Dedifferentiated amniotic fluid mesenchymal stem cell (primary cell): ENCODE measurements around the gene RNF38.

Experiments used
- DNase-seq: peaks from one replicate; pipeline ENCODE4 v3.0.0-alpha.2; 2016; ENCODE audit errors: extremely low spot score

Gene RNF38

GRCh38 chr9:36293171-36293570 is 106.9 kb downstream of the RNF38 start:
- no peak for DNase-seq

- no peak for DNase-seq
Measured at GRCh38 chr9:36292641-36293040, 107.4 kb downstream of the RNF38 start.

- no peak for DNase-seq
Measured at GRCh38 chr9:36290996-36291395, 109.1 kb downstream of the RNF38 start.

GRCh38 chr9:36289836-36290435 is 110.1 kb downstream of the RNF38 start:
- DNase-seq, result no peak

GRCh38 chr9:36288070-36288469 is 112.0 kb downstream of the RNF38 start:
- DNase-seq, result no peak
